Activated B cell treated with CpG ODN at 0.5 μM for 24 hours (primary cell): Measurements from ENCODE around the gene TXNDC11. TPM values are rescaled to one million over a fixed set of nuclear protein-coding genes. Genes with fewer than 3 reads are reported as not detected.
A peak's percentile ranks its signal among the peaks of the same experiment; 100 is the strongest.

ENCODE experiments used
- ATAC-seq: fragments of 200-7000 bp; cut with Tn5 transposase; one replicate; pipeline ENCODE4 v1.10.0; 2021; ENCODE audit warnings: low read depth, mild to moderate bottlenecking, moderate library complexity
- CTCF ChIA-PET: fragments of 350-600 bp; sonication (Branson Sonifier 250); formaldehyde crosslinking; loops from one replicate; lab custom pipeline; 2021; ENCODE audit warnings: antibody characterized with exemption; lab: Charles Lee
- POLR2A ChIA-PET: fragments of 350-600 bp; sonication (Branson Sonifier 250); formaldehyde crosslinking; loops from one replicate; lab custom pipeline; 2021; ENCODE audit warnings: antibody characterized with exemption; lab: Charles Lee
- DNase-seq: peaks from one replicate; pipeline ENCODE4 v3.0.0; 2022
- H3K27ac Mint-ChIP-seq: one replicate; pipeline ENCODE4 v1.8.0; 2020; ENCODE audit warnings: mixed read lengths
- H3K27me3 Mint-ChIP-seq: one replicate; pipeline ENCODE4 v1.8.0; 2021; ENCODE audit warnings: mixed read lengths
- H3K36me3 Mint-ChIP-seq: one replicate; pipeline ENCODE4 v1.8.0; 2021; ENCODE audit warnings: low read depth, mixed read lengths
- H3K4me1 Mint-ChIP-seq: one replicate; pipeline ENCODE4 v1.8.0; 2021; ENCODE audit warnings: mixed read lengths
- H3K4me3 Mint-ChIP-seq: one replicate; pipeline ENCODE4 v1.8.0; 2020; ENCODE audit warnings: mild to moderate bottlenecking, mixed read lengths
- H3K9me3 Mint-ChIP-seq: one replicate; pipeline ENCODE4 v1.8.0; 2020; ENCODE audit warnings: mixed read lengths
- CTCF ChIP-seq: fragments of 200-600 bp; IDR thresholded peaks from one replicate; pipeline ENCODE4 v1.8.0; 2022; ENCODE audit warnings: antibody characterized with exemption, mild to moderate bottlenecking
- intact Hi-C: fragments of 100-400 bp; cut with micrococcal nuclease; formaldehyde crosslinking; loops from one replicate; pipeline ENCODE4 v1.15.1; 2024
- total RNA-seq: library from RNA; stranded (reverse); gene quantifications from 2 replicates; pipeline ENCODE4 v1.2.3, GENCODE V29; 2022

Gene TXNDC11
- total RNA-seq, 1 donor from 2014 or later, result 63.2 TPM

GRCh38 chr16:11759163-11759834, 16.6 kb upstream of the TXNDC11 start:
- no peaks in the 10 kb centered on the region for H3K27me3 Mint-ChIP-seq
- intact Hi-C loops, result no loop called here
- peaks cover 31% of the 10 kb centered on the region for H3K4me1 Mint-ChIP-seq
- peak overlapping the region; percentile 90 for H3K27ac Mint-ChIP-seq
- H3K4me3 Mint-ChIP-seq, result no peak overlapping the region
- ChIA-PET CTCF (interaction anchor here (1.0 to 2.2 kb wide), 3 partner anchors 13 to 39 kb away, joined by 3 to 13 read pairs (median 6); partner anchors contain the start of gene ZC3H7A), POLR2A (interaction anchor here (0.7 to 3.6 kb wide), 13 partner anchors 10 to 885 kb away, joined by 3 to 61 read pairs (median 10); partner anchors contain the start of genes RSL1D1, TXNDC11 and ZC3H7A)
- ATAC-seq (peak; percentile 3), DNase-seq (no peak)
- no peak for TF ChIP-seq CTCF
- H3K36me3 Mint-ChIP-seq, result peaks cover 84% of the 10 kb centered on the region
- no peaks in the 10 kb centered on the region for H3K9me3 Mint-ChIP-seq

- H3K4me1 Mint-ChIP-seq, result peaks cover 31% of the 10 kb centered on the region
- peaks cover 88% of the 10 kb centered on the region for H3K36me3 Mint-ChIP-seq
- ChIA-PET CTCF (interaction anchor here (0.7 kb wide), 1 partner anchor 57 kb away, joined by 3 read pairs; no protein-coding TSS in a partner anchor), POLR2A (interaction anchor here (0.8 to 3.6 kb wide), 5 partner anchors 15 to 52 kb away, joined by 3 to 61 read pairs (median 51); partner anchors contain the start of genes TXNDC11 and ZC3H7A)
- no peaks in the 10 kb centered on the region for H3K9me3 Mint-ChIP-seq
- H3K27ac Mint-ChIP-seq, result no peak overlapping the region
- intact Hi-C loops, result no loop called here
- H3K4me3 Mint-ChIP-seq, result no peak overlapping the region
- H3K27me3 Mint-ChIP-seq, result no peaks in the 10 kb centered on the region
- no peak for ATAC-seq
- no peak for DNase-seq
- TF ChIP-seq CTCF, result no peak
Observed at GRCh38 chr16:11757671-11758545, 15.3 kb upstream of the TXNDC11 start.

GRCh38 chr16:11756248-11756647, 13.6 kb upstream of the TXNDC11 start:
- Mint-ChIP-seq H3K36me3 (peaks cover 86% of the 10 kb centered on the region), H3K4me1 (peaks cover 25% of the 10 kb centered on the region), H3K27me3 (no peaks in the 10 kb centered on the region), H3K27ac (no peak overlapping the region), H3K9me3 (no peaks in the 10 kb centered on the region), H3K4me3 (no peak overlapping the region)
- ChIA-PET POLR2A (no interaction called here), CTCF (no interaction called here)
- TF ChIP-seq CTCF, result no peak
- intact Hi-C loops, result no loop called here
- no peak for ATAC-seq
- no peak for DNase-seq

GRCh38 chr16:11755022-11755760, 12.5 kb upstream of the TXNDC11 start:
- ATAC-seq, result no peak
- Mint-ChIP-seq H3K36me3 (peaks cover 86% of the 10 kb centered on the region), H3K4me1 (peaks cover 15% of the 10 kb centered on the region), H3K27ac (no peak overlapping the region), H3K4me3 (no peak overlapping the region), H3K9me3 (no peaks in the 10 kb centered on the region), H3K27me3 (no peaks in the 10 kb centered on the region)
- POLR2A ChIA-PET, result interaction anchor here (0.7 to 0.9 kb wide), 2 partner anchors 17 to 54 kb away, joined by 3 to 6 read pairs; no protein-coding TSS in a partner anchor
- intact Hi-C loops, result no loop called here
- TF ChIP-seq CTCF, result no peak
- DNase-seq, result no peak
- CTCF ChIA-PET, result no interaction called here
